GM21717 (cell line): Measurements from ENCODE around the gene RNF125.
"Not testable (repeated sequence)": the region's sequence is repeated elsewhere in the genome, so short reads cannot be mapped to it uniquely, and the experiment has no call there.

Experiments used
- ATAC-seq: cut with Tn5 transposase; IDR thresholded peaks from one replicate; pipeline ENCODE4 v1.9.1; 2021; ENCODE audit warnings: mild to moderate bottlenecking, moderate library complexity; ENCODE audit not compliant: unreplicated experiment

RNF125 gene

DNA sequence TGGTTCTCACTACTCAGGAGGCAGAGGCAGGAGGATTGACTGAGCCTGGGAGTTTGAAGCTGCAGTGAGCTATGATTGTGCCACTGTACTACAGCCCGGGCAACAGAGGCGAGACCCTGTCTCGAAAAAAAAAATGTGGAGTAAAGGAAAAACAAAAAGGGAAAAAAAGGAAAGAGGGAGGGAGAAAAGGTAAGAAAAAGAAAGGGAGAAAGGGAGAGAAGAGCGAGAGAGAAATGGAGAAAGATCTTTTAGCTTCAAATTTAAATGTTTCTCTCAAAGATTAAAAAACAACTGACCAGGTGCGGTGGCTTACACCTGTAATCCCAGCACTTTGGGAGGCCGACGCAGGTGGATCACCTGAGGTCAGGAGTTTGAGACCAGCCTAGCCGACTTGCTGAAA is 65.2 kb downstream of the RNF125 start:
- no peak for ATAC-seq

DNA sequence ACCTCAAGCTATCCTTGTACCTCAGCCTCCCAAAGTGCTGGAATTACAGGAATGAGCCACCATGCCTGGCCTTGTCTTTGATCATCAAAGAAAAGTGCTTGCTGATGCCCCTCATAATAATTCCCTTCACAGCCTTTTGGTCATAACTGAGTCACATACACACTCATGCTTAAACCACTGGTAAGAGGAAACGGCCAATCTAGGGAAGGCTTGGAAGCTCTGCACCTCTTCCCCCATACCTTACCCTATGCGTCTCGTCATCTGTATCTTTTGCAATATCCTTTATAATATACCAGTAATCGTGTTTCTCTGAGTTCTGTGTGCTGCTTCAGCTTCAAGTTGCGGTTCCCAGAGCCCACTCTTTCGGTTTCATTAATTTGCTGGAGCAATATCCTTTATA is 68.3 kb downstream of the RNF125 start:
- no peak for ATAC-seq

GRCh38 chr18:32090831-32091230 is 72.2 kb downstream of the RNF125 start:
- ATAC-seq, result not testable (repeated sequence)

DNA sequence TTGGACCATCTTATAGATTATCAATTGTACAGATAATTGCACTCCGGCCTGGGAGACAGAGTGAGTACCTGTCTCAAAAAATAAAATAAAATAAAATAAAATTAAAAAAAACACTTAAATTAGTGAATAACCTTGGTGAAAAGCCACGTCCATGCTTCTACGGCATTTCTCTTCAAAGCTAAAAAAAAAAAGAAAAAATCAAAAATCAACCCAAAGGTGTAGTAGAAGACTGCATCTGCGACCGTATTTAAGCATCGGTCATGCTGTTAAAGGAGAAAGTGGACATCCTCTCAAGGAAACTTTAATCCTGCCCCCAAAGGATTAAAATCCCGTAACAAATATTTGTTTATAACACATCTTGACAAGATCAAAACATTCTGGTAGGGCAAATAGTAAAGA is 72.7 kb downstream of the RNF125 start:
- ATAC-seq, result no peak

- peak; percentile 64 for ATAC-seq
Observed at GRCh38 chr18:32091724-32092421, 73.2 kb downstream of the RNF125 start, which contains the start of gene RNF138. Gene RNF138, plus strand, starts transcription at chr18:32091874. Its CDS starts 903 bp downstream, at chr18:32092777.

- ATAC-seq, result peak; percentile 81
Observed at GRCh38 chr18:32092422-32093101, 73.9 kb downstream of the RNF125 start.

DNA sequence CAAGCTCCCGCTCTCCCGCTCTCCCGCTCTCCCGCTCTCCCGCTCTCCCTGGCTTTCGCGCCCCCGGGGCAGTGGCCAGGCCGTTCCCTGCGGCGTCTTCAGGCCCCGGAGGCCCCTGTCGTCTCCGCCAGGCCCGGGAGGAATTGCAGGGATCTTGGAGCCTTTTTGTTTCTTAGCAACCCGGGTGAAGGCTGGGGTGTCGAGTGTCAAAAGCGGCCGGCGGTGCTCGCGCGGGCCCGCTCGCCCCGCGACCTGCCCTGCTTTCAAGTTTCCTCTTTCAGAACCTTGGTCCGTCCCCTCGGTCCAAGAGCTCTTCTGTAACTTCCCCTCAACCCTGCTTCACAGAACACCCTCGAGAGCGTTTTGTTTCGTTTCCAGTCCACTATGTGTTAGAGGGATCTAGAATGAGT is 74.5 kb downstream of the RNF125 start:
- peak; percentile 37 for ATAC-seq

GRCh38 chr18:32093523-32093922 is 74.9 kb downstream of the RNF125 start:
- ATAC-seq, result no peak

- no peak for ATAC-seq
Observed at GRCh38 chr18:32095192-32095899, 76.7 kb downstream of the RNF125 start.

DNA sequence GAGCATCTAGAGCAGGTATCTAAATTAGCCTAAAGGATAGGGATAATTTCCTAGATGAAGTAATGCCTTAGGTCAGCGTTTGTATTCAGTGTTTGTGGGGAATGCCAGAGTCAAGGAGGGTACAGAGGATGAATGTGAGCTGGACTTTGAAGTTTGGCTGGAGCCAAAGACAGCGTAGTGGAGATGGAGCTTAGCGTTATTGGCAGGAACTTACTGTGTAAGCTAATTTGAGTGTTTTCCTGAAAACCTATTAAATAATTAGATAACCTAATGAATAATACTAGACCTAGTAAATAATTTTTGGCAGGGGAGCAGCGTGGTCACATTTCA is 77.2 kb downstream of the RNF125 start:
- no peak for ATAC-seq

- no peak for ATAC-seq
Observed at GRCh38 chr18:32096946-32097345, 78.3 kb downstream of the RNF125 start.

- ATAC-seq, result no peak
Observed at GRCh38 chr18:32104516-32104915, 85.9 kb downstream of the RNF125 start.

- ATAC-seq, result no peak
Observed at GRCh38 chr18:32110005-32110404, 91.4 kb downstream of the RNF125 start.

DNA sequence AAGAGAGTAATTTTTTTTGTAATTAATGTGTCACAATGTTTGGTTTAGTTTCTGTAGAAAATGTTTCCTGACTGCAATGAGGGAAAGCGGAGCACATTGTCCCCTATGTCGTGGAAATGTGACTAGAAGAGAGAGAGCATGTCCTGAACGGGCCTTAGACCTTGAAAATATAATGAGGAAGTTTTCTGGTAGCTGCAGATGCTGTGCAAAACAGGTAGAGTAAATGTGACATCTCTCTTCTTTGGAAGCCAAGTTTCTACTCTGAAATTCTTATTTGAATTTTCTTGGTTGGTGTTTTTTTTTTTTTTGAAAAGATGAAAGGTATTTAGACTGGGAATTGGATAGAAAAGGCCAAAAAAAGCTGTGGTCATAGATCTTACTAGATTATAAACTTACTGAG is 93.1 kb downstream of the RNF125 start:
- ATAC-seq, result no peak

- ATAC-seq, result no peak
Observed at GRCh38 chr18:32112826-32113225, 94.2 kb downstream of the RNF125 start.

- no peak for ATAC-seq
Observed at GRCh38 chr18:32114293-32114942, 95.8 kb downstream of the RNF125 start.

GRCh38 chr18:32122039-32122438 is 103.4 kb downstream of the RNF125 start:
- ATAC-seq, result no peak
